PC-9 (cell line): ENCODE measurements around the gene CPB1. TPM values are rescaled to one million over a fixed set of nuclear protein-coding genes. Genes with fewer than 3 reads are reported as not detected.

Experiments used
- BruUV-seq: library from RNA; stranded (reverse); fragments of 400-500 nt; replicated peaks from 2 replicates; lab custom pipeline; 2021; lab: Mats Ljungman, UMichigan
- CTCF ChIA-PET: fragments of 300-600 bp; sonication (Branson Sonifier 250); formaldehyde crosslinking; loops from one replicate; lab custom pipeline; 2022; ENCODE audit warnings: antibody characterized with exemption; lab: Charles Lee
- POLR2A ChIA-PET: fragments of 300-600 bp; sonication (Branson Sonifier 250); formaldehyde crosslinking; loops from one replicate; lab custom pipeline; 2022; ENCODE audit warnings: antibody characterized with exemption; ENCODE audit not compliant: unreplicated experiment; lab: Charles Lee
- DNase-seq, 2 experiments: peaks; one replicate each; pipeline versions ENCODE4 v3.0.0 to v3.0.0-alpha.2; 2015 to 2022; ENCODE audit warnings: mixed read lengths in 1 of 2
- H2AFZ ChIP-seq: fragments of 200-600 bp; sonication (generic); 2 replicates; pipeline ENCODE4 v1.8.1; 2017; ENCODE audit warnings: antibody characterized with exemption
- H3F3A ChIP-seq: fragments of 200-600 bp; sonication (generic); 2 replicates; pipeline ENCODE4 v1.8.1; 2017; ENCODE audit warnings: antibody characterized with exemption, mild to moderate bottlenecking, low read depth; ENCODE audit not compliant: insufficient read depth
- H3K27ac ChIP-seq: fragments of 200-600 bp; sonication (generic); 2 replicates; pipeline ENCODE4 v1.6.1; 2016; ENCODE audit warnings: mixed run types
- H3K27me3 ChIP-seq: fragments of 200-600 bp; sonication (generic); 2 replicates; pipeline ENCODE4 v1.6.1; 2016; ENCODE audit warnings: low read depth, mixed run types; ENCODE audit not compliant: insufficient read depth
- H3K36me3 ChIP-seq: fragments of 200-600 bp; sonication (generic); 2 replicates; pipeline ENCODE4 v1.6.1; 2016; ENCODE audit warnings: low read depth, mixed run types
- H3K4me1 ChIP-seq: fragments of 200-600 bp; sonication (generic); replicated peaks from 2 replicates; pipeline ENCODE4 v1.6.1; 2016; ENCODE audit warnings: mixed run types; ENCODE audit not compliant: insufficient read depth
- H3K4me2 ChIP-seq: fragments of 200-600 bp; sonication (generic); 2 replicates; pipeline ENCODE4 v1.6.1; 2017; ENCODE audit warnings: mixed run types
- H3K4me3 ChIP-seq: fragments of 200-600 bp; sonication (generic); 2 replicates; pipeline ENCODE4 v1.6.1; 2016; ENCODE audit warnings: mixed run types
- H3K79me2 ChIP-seq: fragments of 200-600 bp; sonication (generic); 2 replicates; pipeline ENCODE4 v1.6.1; 2017; ENCODE audit warnings: low read depth, mixed run types
- H3K9me2 ChIP-seq: fragments of 200-600 bp; sonication (generic); 2 replicates; pipeline ENCODE4 v1.8.1; 2017; ENCODE audit warnings: mild to moderate bottlenecking; ENCODE audit not compliant: insufficient read depth
- H3K9me3 ChIP-seq: fragments of 200-600 bp; sonication (generic); 2 replicates; pipeline ENCODE4 v1.8.1; 2016; ENCODE audit warnings: low read depth; ENCODE audit not compliant: insufficient read depth
- H4K20me1 ChIP-seq: fragments of 200-600 bp; sonication (generic); 2 replicates; pipeline ENCODE4 v1.8.1; 2017; ENCODE audit not compliant: insufficient read depth
- EZH2 ChIP-seq: fragments of 200-600 bp; sonication (generic); IDR thresholded peaks from 2 replicates; pipeline ENCODE4 v1.8.0; 2017; ENCODE audit warnings: antibody characterized with exemption, low read depth
- intact Hi-C: fragments of 100-400 bp; cut with micrococcal nuclease; formaldehyde crosslinking; loops from one replicate; pipeline ENCODE4 v1.10.0; 2022; ENCODE audit not compliant: unreplicated experiment
- total RNA-seq: library from RNA; stranded (reverse); gene quantifications from 2 replicates; pipeline ENCODE4 v1.2.3, GENCODE V29; 2021
- TF ChIP-seq, protein P1 (sequence below): fragments of 200-600 bp; sonication (generic); conservative IDR thresholded peaks from 2 replicates; pipeline ENCODE4 v1.6.1; 2017; ENCODE audit warnings: mixed run types, antibody characterized with exemption, mild to moderate bottlenecking, moderate library complexity

CPB1 gene
- total RNA-seq, 1 experiment from 2014 or later, result not detected

DNA sequence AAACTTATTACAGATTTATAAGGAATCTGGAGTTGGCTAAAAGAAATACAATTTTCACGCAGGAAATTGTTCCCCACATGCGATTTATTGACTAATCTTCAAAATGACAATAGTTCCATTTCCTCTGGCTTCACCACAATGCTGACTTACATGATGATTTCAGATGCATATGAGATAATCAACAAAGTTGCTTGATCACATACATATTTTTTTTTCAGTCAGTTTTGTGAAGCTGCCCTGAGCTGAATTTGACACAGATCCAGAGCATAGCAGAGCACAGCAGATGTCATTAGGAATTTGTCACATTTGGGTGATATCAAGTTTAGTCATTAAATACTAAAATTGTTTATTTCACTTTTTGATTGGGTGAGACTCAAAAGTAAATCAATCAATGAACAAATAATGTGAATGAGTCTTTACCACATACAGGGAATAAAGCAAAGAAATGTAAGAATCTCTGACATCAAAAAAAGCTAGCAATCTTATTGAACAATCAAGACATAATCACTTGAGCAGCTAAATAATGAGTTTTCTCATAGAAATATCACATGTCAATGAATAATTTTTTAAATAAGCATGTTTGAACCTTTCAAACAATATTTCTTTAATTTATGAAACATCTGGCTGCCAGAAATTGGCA, 18.3 kb downstream of the CPB1 start:
- intact Hi-C loops, result no loop called here
- Histone ChIP-seq H3F3A (no peaks in the 10 kb centered on the region), H3K79me2 (no peaks in the 10 kb centered on the region), H4K20me1 (no peaks in the 10 kb centered on the region), H3K4me3 (no peak overlapping the region), H3K9me2 (no peaks in the 10 kb centered on the region), H3K4me1 (no peaks in the 10 kb centered on the region), H2AFZ (no peak overlapping the region), H3K4me2 (no peak overlapping the region), H3K9me3 (no peaks in the 10 kb centered on the region), H3K27ac (no peak overlapping the region), H3K36me3 (no peaks in the 10 kb centered on the region), H3K27me3 (no peaks in the 10 kb centered on the region)
- TF ChIP-seq, protein P1, sequence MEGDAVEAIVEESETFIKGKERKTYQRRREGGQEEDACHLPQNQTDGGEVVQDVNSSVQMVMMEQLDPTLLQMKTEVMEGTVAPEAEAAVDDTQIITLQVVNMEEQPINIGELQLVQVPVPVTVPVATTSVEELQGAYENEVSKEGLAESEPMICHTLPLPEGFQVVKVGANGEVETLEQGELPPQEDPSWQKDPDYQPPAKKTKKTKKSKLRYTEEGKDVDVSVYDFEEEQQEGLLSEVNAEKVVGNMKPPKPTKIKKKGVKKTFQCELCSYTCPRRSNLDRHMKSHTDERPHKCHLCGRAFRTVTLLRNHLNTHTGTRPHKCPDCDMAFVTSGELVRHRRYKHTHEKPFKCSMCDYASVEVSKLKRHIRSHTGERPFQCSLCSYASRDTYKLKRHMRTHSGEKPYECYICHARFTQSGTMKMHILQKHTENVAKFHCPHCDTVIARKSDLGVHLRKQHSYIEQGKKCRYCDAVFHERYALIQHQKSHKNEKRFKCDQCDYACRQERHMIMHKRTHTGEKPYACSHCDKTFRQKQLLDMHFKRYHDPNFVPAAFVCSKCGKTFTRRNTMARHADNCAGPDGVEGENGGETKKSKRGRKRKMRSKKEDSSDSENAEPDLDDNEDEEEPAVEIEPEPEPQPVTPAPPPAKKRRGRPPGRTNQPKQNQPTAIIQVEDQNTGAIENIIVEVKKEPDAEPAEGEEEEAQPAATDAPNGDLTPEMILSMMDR, result no peak
- no peak for TF ChIP-seq EZH2
- ChIA-PET POLR2A (no interaction called here), CTCF (no interaction called here)
- no TSS peak for BruUV-seq
- no peak for DNase-seq

GRCh38 chr3:148847351-148847750, 19.7 kb downstream of the CPB1 start:
- BruUV-seq, result no TSS peak
- no peak overlapping the region for H3K27ac ChIP-seq
- H3K4me1 ChIP-seq, result no peaks in the 10 kb centered on the region
- no peak for DNase-seq
- no peaks in the 10 kb centered on the region for H3K9me2 ChIP-seq
- H4K20me1 ChIP-seq, result no peaks in the 10 kb centered on the region
- no peak overlapping the region for H3K4me2 ChIP-seq
- H3F3A ChIP-seq, result no peaks in the 10 kb centered on the region
- no peak overlapping the region for H2AFZ ChIP-seq
- H3K9me3 ChIP-seq, result no peaks in the 10 kb centered on the region
- H3K79me2 ChIP-seq, result no peaks in the 10 kb centered on the region
- ChIA-PET POLR2A (interaction anchor here (0.7 kb wide), 1 partner anchor 68 kb away, joined by 15 read pairs; no protein-coding TSS in a partner anchor), CTCF (no interaction called here)
- TF ChIP-seq, protein P1, result no peak
- TF ChIP-seq EZH2, result no peak
- H3K36me3 ChIP-seq, result no peaks in the 10 kb centered on the region
- H3K27me3 ChIP-seq, result no peaks in the 10 kb centered on the region
- H3K4me3 ChIP-seq, result no peak overlapping the region
- intact Hi-C loops, result no loop called here

- intact Hi-C loops, result no loop called here
- no peak overlapping the region for H3K27ac ChIP-seq
- no peaks in the 10 kb centered on the region for H3F3A ChIP-seq
- H3K4me2 ChIP-seq, result no peak overlapping the region
- no TSS peak for BruUV-seq
- no peak overlapping the region for H3K4me3 ChIP-seq
- CTCF ChIA-PET, result no interaction called here
- no peaks in the 10 kb centered on the region for H3K9me2 ChIP-seq
- H3K9me3 ChIP-seq, result no peaks in the 10 kb centered on the region
- POLR2A ChIA-PET, result no interaction called here
- no peaks in the 10 kb centered on the region for H3K79me2 ChIP-seq
- no peak overlapping the region for H2AFZ ChIP-seq
- H3K4me1 ChIP-seq, result no peaks in the 10 kb centered on the region
- no peaks in the 10 kb centered on the region for H3K36me3 ChIP-seq
- DNase-seq, result no peak
- no peaks in the 10 kb centered on the region for H3K27me3 ChIP-seq
- H4K20me1 ChIP-seq, result no peaks in the 10 kb centered on the region
- TF ChIP-seq EZH2, result no peak
- TF ChIP-seq, protein P1, result no peak
Measured at GRCh38 chr3:148848410-148848809, 20.8 kb downstream of the CPB1 start.
